ENCODE results near the gene SDK1. TPM values are rescaled to one million over a fixed set of nuclear protein-coding genes. Genes with fewer than 3 reads are reported as not detected.

The SDK1 gene
- total RNA-seq, 1 donor from 2014 or later = 0.34 TPM

DNA sequence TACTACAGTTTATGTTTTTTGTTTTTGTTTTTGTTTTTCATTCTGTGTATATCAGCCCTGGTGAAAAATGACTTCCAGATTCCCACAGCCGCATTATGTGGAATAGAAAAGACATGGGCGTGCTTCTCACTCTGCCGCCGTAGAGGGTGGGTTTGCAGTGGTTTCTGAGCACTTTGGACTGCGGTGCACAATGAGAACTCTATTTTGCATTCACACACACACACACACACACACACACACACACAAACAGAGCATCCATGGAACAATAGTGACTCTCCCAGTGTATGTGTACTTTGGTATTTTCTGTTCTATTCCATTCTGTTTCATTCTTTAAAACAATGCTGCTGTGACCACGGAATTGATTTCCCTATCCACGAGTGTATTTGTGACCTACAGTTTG lies 723.8 kb downstream of the SDK1 start:
- DNase-seq = no peak

DNA sequence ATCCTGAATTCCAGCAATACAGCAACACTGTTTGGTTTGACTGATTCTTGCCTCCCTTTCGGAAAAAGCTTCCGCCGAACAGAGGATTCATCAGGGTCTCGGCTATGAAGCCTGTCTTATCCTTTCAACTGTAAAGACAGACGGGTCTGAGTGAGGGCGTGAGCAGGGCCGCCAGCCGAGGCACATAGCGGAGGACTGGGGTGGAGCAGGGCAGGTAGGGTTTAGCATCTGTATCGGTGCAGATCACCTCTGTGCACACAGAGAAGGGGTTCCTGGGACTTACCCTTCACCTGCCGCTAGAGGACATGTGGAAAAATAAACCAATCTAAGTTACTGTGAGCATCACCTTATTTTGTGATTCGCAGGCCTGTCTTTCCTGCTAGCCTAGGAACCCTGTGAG lies 724.2 kb downstream of the SDK1 start:
- no peak for DNase-seq

DNA sequence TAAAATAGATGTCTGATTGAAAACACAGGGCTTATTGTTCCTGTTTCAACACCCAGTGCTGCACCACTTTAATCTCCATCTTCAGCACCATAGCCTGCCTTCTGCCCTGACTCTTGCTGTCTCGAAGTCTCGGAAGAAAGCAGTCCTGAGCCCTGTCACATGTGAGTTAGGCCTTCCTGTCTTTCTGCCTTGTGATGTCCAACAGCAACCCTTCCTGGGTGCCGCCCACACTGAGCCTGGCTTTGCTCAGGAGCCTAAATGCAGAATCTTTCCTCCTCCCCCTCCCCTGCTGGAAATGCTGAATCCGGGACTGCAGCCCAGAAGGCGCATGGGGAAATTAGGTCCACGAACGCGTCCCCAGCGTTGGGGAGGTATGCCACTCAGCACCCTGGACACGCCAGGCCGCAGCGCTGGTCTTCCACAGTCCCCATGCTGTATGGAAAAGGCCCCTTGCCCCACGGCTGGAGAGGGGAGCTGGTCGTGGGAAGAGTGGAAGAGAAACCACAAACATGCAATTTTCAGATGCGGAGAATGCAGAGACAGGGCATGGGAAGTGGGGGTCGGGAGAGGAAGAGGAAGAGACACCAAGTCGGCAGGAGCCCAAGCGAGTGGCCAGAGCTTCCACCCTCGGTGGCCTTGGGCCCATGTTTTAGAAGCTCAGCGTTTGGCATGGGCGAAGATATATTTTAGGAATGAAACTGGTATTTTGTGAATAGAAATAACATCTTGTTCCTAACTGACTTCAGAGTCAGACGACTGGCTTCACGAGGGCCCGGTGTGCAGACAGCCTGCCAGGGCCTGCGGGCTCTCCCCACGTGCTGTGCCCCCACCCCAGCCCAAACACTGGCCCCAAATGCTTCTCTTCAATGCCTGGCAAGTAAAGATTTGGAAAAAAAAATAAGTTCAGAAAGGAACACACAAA lies 724.9 kb downstream of the SDK1 start:
- no peak for DNase-seq

DNA sequence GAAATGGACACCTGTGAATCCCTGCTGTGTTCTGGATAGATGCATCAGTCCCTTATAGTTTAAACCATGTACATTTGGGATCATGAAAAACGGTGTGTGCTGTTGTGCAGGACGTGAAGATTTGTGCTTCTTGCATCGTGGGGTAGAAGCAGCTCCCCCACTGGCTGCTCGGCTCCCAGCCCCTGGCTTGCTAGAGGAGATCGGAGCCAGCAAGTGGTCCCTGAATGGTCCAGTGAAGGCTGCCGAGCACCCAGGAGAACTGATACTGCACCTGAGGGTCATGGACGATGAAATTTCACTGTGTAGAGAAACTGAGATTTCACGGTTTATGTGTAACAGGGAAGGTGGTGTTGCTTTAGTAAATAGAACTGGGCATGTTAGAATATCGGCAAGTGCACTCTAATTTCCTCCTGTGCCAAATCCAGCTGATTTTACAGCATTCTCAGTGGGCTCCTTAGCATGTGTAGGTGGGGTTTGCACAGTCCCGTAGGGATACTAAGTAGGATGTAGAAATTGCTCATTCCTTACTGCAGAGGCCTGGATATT lies 726.0 kb downstream of the SDK1 start:
- no peak for DNase-seq

DNA sequence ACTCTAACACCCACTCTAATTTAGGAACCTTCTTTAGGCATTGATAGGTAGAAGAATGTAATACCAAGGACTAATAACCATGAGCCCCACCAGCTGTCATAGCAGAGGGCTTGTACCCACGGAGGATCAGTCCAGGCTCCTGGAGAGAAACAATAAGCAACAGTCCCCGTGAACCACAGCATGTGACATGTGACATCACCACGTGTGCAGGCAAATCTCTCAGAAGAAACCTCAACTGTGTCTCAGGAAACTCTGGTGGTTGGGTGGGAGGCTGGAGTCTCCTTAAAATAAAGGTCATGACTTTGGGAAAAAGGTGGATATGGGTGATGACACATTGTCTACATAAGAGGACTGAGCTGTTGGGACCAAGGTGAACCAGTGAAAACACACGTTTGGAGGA lies 727.2 kb downstream of the SDK1 start:
- no peak for DNase-seq

DNA sequence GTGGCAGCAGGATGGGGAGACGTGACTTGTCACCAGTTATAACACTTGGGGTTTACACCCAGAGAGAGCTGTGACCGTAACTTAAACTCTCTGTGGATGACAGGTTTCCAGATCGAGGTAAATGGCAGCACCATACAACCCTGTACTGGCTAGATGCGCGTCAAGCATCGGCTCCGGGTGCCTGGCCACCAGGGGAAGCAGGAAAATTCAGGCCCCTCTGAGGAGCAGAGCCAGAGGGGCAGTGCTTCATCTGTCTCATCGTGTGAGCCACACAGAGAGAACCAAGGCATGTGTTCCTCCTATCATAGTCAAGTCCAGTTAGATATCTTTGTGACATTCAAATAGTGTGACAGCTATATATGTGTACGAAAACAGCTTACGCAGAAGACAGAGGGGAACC lies 728.9 kb downstream of the SDK1 start:
- DNase-seq = no peak

DNA sequence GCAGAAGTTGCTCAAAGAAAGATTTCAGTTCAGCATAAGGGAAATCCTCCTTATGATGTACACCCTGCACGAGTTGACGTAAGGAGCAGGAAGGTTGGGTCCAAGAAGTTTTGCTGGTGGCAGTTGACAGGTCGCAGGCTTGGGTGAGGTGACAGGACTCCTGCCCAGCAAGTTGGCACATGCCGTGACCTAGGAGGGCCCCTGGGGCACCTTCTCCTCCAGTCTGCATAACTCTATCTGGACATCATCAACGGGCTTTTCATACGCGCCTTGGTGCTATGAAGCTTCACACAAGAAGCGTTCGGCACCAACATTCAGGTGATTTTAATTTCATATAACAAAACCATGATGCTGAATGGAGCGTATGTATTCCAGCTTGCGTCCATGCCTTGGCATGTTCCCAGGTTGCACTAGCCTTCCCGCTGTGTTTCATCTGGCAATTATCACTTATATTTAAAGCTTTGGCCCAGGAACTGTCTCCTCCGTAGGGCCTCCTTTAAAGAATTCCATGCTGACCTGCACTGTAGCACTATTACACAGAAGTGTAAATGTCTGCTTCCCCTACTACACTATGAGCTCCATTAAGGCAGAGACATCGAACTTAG lies 729.4 kb downstream of the SDK1 start:
- no peak for DNase-seq

DNA sequence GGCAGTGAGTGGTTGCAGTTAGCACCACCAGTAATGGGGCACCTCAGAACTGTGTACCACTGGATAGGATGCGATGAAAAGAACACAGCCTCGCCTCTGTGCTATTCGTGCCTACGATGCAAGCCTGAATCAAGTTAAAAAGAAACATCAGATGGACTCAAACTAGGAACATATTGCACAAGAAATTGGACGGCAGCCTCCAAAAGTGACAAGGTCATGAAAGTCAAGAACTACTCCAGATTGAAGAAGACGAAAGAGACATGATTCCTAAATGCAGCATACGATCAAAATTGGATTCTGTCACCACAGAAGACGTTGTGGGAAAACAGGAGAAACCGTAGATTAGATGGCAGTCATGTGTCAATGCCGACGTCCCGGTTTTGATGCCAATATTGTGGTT lies 732.9 kb downstream of the SDK1 start:
- DNase-seq = no peak

DNA sequence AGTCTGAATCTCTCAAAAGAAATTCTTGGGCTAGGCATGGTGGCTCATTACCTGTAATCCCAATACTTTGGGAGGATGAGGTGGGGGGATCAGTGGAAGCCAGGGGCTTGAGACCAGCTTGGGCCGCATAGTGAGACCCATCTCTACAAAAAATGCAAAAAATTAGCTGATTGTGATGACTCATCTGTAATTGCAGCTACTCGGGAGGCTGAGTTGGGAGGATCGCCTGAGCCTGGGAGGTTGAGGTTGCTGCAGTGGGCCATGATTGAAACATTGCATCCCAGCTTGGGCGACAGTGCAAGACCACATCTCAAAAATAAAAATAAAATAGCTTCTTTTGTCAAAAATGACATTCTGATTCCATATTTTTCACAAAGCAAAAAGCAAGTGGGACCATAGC lies 736.3 kb downstream of the SDK1 start:
- no peak for DNase-seq

DNA sequence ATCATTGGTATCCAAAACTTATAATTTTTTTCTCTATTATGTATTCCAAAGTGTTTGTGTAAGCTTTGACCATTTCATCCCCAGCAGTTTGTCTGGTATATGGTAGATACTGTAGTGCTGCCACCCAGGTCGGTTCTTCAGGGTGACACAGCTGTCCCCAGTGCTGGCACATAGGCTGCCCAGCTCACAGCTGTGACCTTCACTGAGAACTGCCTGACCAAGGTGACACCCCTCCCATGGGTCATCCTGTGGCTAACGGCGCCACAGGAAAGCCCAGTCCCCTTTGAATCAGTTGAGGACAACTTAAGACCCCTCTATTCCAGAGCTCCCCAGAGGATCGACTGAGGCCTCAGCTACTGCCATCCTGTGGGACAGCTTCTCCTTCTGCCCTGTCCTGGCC lies 736.8 kb downstream of the SDK1 start:
- DNase-seq = no peak

DNA sequence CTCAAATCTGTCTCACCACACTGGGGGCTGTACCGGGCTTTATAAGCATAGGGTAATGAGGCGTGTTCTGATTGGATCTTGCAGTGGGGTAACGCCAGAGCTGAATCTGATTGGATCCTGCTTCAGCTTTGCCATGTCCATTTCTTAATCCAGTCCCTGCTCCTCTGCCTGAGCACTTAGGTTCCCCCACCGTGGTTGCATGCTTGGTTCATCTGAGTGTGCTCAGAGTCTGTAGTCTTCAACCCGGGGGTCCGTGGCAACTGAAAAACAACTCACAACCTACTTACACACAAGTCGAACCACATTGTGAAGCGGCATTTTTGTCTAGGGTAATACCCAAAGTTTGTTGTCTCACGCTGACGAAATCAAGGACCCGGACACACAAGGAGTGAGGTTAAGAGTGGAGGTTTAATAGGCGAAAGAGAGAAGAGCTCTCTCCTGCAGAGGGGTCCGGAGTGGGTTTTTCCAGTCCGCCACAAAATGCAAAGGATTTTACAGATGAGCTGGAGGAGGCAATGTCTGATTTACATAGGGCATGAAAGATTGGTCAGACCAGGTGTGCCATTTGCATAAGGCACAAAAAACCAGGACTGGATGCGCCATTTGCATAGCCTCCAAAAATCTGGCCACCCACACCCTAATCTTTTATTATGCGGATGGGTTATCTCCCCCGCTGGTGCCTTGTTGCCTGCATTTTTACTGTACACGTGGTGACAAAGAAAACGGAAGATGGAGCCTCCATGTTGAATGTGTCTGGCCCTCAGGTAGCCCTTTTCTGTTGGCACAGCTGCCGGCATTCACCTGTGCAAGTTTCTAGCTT lies 739.3 kb downstream of the SDK1 start:
- no peak for DNase-seq

DNA sequence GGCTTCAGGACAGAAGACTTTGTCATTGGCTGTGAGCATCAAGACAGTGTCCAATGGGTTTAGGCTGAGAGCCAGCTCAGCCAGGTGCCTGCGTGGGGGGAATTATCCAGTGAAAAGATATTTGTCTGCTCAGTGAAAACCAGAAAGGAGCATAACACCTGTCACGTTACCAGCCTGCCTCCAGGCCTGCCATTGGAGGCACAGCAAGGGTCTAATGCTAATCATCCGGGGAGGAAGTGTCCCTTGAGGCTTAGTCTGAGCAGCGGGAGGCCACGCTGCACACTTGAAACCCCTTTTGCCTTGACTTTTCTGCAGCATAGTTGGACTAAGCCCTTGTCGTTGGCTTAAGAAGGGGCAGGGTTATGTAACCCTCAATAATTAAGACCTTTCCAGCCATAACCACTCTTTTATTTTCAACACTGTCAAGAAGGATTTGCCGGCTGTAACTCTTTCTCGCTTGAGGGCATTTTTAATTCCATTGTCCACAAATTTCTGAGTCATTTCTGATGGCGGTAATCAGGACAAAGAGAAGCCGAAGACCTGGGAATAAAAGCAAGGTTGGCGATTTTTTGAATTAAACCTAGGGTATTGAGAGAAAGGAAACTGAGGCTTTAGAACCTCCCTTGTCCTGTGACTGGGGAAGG lies 741.5 kb downstream of the SDK1 start:
- DNase-seq = no peak

DNA sequence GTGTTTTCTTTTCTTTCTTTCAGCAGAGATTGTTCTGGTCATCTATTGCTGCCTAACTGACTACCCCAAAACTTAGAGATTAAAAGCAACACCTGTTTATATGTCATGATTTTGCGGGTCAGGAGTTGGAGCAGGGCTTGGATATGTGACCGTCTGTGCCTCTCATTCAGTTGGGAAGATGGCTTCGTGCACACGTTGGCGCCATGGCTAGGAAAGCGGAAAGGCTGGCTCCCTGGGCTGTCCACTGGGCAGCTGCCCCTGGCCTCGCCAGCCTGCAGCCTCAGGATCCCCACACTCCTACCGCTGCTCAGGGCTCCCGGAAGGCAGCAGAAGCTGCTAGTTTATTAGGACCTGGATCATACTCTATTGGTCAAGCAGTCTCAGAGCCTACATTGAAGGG lies 742.9 kb downstream of the SDK1 start:
- no peak for DNase-seq

DNA sequence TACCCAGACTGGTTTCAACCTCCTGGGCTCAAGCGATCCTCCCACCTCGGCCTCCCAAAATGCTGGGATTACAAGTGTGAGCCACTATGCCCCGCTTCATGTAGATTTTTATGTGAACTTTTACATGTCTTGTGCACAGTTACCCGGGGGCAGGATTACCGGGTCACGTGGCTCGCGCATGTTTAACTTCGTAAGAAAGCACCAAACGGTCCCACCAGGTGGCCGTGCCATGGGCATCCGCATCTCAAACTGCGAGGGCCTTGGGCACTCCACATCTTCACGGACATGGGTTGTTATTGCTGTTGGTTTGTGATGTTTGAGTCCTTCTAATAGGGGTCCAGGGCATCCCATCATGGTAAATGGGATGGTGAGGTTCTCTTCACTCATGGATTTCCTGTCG lies 744.4 kb downstream of the SDK1 start:
- DNase-seq = no peak

DNA sequence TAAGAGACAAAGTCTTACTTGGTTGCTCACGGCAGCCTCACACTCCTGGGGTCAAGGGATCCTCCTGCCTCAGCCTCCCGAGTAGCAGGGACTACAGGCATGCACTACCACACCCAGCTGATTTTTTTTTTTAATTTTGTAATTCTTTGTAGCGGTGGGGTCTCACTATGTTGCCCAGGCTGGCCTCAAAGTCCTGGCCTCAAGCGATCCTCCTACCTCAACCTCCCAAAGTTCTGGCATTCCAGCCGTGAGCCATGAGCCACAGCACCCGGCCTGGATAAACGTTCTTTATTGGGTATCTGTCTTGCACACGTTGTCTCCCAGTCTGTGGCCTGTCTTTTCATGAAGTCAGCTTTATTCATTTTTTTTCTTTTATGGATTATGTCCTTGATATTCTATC lies 744.9 kb downstream of the SDK1 start:
- DNase-seq = no peak

DNA sequence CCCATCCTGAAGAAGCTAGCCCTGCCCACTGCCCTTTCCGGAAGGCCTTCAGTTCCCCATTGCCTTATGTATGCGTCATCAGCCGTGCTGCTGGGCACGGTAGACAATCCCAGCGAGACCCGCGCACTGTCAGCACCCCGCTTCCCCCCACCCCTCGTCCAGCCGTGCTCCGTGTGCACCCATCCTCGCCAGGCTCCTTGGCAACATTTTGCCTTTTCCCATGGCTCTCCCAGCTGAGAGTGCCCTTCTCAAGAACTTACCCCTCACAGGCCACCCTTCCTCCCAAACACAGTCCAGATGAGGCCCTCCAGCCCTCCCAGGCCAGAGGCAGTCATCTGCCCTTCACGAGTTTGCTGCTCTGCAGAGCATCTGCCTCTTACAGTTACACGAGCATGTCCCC lies 747.3 kb downstream of the SDK1 start:
- DNase-seq = no peak

DNA sequence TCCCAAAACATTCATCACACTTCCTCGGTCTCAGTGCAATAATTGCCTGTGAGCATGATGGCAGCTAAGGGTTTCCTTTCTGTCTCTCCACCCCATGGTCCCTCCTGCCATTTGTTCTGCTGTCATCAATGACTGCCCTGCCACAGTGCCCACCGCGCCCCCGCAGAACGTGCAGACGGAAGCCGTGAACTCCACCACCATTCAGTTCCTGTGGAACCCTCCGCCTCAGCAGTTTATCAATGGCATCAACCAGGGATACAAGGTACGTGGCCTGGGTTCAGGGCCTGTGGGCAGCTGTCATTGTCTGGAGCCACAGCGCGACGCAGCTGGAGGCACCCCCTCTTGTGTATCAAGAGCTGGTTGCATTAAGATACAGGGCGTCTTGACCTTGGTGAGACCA lies 748.1 kb downstream of the SDK1 start:
- DNase-seq = no peak

DNA sequence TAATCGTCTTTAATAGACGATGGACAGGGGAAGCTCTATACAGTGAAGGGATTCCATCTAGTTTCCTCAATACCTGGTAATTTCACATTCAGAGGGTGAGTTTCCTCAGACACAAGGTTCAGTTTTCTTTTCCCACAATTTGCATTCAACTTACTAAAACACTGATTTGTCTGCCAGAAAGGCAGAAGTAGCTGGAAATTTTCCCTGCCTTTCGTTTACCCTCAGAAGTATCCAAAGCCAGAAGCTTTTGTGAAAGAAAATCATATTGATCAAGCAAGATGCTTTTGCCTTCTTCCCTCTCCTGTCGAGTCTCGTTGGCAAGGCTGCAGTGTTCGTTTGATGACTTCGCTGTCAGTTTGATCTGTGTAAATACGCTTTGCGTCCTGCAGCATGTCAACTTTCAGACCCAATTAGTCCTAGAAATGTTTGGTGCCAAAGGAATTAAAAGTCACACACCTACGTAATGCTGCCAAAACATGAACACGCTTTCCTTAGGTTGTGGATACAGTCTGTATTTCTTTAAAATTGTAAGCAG lies 749.1 kb downstream of the SDK1 start:
- no peak for DNase-seq

DNA sequence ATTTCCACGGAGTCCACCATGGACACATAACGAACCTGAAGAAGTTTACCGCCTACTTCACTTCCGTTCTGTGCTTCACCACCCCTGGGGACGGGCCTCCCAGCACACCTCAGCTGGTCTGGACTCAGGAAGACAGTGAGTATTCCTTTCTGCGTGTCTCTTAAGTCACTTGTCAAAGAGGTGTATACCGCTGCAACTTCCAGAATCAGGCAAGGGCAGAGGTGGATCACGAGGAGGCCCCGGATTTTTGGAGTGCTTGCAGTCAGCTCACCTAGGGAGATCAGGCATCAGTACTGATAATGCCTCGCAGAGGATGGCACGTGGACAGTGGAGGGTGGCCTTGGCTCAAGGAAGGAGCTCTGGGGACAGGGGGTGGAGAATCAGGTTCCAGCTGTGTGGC lies 750.6 kb downstream of the SDK1 start:
- no peak for DNase-seq

DNA sequence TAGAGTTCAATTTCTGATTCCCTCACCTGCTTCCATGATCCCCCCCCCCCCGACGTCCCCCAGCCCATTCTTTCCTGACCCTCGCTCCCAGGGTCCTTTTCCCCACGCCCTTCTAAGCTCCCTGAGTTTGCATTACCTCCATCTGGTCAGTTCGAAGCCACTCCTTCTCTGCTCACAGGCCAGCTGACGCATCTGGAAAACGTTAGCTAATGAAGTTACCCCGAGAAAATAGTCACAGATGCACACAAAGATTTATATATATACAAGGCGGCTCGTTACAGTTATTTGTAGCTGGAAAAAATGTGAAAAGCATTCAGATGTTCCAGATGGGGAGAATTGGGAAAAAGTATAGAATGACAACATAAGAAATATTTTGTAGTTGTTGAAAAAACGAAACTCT lies 751.1 kb downstream of the SDK1 start:
- DNase-seq = no peak

DNA sequence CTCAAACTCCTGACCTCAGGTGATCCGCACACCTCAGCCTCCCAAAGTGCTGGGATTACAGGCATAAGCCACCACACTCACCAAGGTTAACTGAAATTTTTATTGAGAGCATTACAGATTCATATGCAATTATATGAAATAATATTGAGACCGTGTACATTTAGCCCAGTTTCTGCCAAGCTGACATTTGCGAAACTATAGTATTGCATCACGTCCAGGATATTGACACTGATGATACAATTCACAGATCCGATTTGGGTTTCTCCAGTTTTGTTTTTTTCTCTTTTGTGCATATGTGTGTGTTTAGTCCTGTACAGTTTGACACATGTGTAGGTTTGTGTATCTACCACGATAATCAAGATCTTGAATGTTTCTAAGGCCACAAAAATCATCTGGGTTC lies 753.1 kb downstream of the SDK1 start:
- DNase-seq = no peak

DNA sequence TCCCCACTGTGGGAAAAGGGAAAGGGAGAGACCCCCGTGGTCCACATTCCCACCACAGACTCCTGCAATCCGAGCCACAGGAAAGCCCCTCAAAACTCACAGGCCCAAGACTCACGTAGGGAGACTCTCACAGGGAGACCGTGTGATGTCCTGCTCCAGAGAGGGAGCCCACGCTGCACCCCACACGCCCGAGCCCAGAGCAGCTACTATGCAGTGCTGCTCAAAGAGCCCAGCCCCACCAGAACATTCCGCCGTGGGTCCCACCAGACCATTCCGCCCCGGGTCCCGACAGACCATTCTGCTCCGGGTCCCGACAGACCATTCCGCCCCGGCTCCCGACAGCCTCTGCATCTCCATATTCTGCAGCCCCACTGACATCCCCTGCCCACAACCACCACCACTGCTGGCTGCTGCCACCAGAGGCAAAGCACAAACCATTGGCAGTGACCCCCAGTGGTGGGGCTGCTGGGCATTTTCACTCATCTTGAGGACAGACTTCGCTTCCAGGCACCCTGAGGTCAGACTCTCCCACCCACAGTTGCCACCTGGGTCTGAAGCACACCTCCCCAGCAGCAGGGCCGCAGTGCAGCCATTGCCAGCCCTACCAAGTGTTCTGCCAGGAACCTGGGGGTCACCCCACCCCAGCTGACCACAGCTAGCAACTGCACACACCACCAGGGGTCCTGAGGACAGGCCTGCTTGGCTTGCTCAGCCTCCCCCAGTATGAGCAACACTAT lies 755.7 kb downstream of the SDK1 start:
- no peak for DNase-seq

Data from dermis blood vessel endothelial cell (primary cell).